ENCODE measurements around the gene OSBPL1A.
A peak's percentile ranks its signal among the peaks of the same experiment; 100 is the strongest.
"Not testable (repeated sequence)": the region's sequence is repeated elsewhere in the genome, so short reads cannot be mapped to it uniquely, and the experiment has no call there.

OSBPL1A gene

GRCh38 chr18:24396082-24396633, 1.5 kb downstream of the OSBPL1A start:
- DNase-seq, result no peak

GRCh38 chr18:24395049-24395795, 2.4 kb downstream of the OSBPL1A start:
- no peak for DNase-seq

GRCh38 chr18:24388957-24389356, 8.7 kb downstream of the OSBPL1A start:
- DNase-seq, result no peak

GRCh38 chr18:24386681-24387080, 10.9 kb downstream of the OSBPL1A start:
- no peak for DNase-seq

- no peak for DNase-seq
Measured at GRCh38 chr18:24381126-24381525, 16.5 kb downstream of the OSBPL1A start.

- DNase-seq, result no peak
Measured at GRCh38 chr18:24380163-24380747, 17.4 kb downstream of the OSBPL1A start.

GRCh38 chr18:24378598-24378997, 19.0 kb downstream of the OSBPL1A start:
- no peak for DNase-seq

- not testable (repeated sequence) for DNase-seq
Measured at GRCh38 chr18:24376531-24376930, 21.1 kb downstream of the OSBPL1A start.

GRCh38 chr18:24373328-24373727, 24.3 kb downstream of the OSBPL1A start:
- DNase-seq, result no peak

- no peak for DNase-seq
Measured at GRCh38 chr18:24372279-24372872, 25.2 kb downstream of the OSBPL1A start.

- DNase-seq, result no peak
Measured at GRCh38 chr18:24370120-24370519, 27.5 kb downstream of the OSBPL1A start.

- no peak for DNase-seq
Measured at GRCh38 chr18:24369426-24369825, 28.2 kb downstream of the OSBPL1A start.

GRCh38 chr18:24368749-24369148, 28.9 kb downstream of the OSBPL1A start:
- DNase-seq, result no peak

GRCh38 chr18:24366328-24366727, 31.3 kb downstream of the OSBPL1A start:
- DNase-seq, result no peak

GRCh38 chr18:24364177-24364576, 33.4 kb downstream of the OSBPL1A start:
- no peak for DNase-seq

- no peak for DNase-seq
Measured at GRCh38 chr18:24362757-24363156, 34.9 kb downstream of the OSBPL1A start.

- DNase-seq, result peak; percentile 52
Measured at GRCh38 chr18:24359787-24360530, 37.7 kb downstream of the OSBPL1A start.

- no peak for DNase-seq
Measured at GRCh38 chr18:24354278-24354677, 43.3 kb downstream of the OSBPL1A start.

- DNase-seq, result no peak
Measured at GRCh38 chr18:24346254-24346653, 51.4 kb downstream of the OSBPL1A start.

GRCh38 chr18:24344509-24344908, 53.1 kb downstream of the OSBPL1A start:
- DNase-seq, result no peak

- DNase-seq, result no peak
Measured at GRCh38 chr18:24342347-24342746, 55.3 kb downstream of the OSBPL1A start.

GRCh38 chr18:24341361-24341760, 56.3 kb downstream of the OSBPL1A start:
- DNase-seq, result no peak

- no peak for DNase-seq
Measured at GRCh38 chr18:24333084-24333483, 64.5 kb downstream of the OSBPL1A start.

All from NCI-H2227 treated with DMSO at 0.1 percent for 48 hours (cell line).